ENCODE results near the gene ZBTB39. TPM values are rescaled to one million over a fixed set of nuclear protein-coding genes. Genes with fewer than 3 reads are reported as not detected.

ZBTB39 gene
- total RNA-seq, 1 donor from 2014 or later: 5.7 TPM

- Histone ChIP-seq H3K4me1 (ENCODE audit: control insufficient read depth in 3 of 3, insufficient read depth in 3 of 3, low read length in 3 of 3) (peaks cover 14 to 26% (median 17%) of the 10 kb centered on the region in 3 donors), H3K27me3 (ENCODE audit: control insufficient read depth in 3 of 3, insufficient read depth in 3 of 3, low read length in 3 of 3) (no peaks in the 10 kb centered on the region), H3K9ac (ENCODE audit: low read depth in 1 of 3, low read length in 3 of 3) (no peak overlapping the region), H3K36me3 (ENCODE audit: control insufficient read depth in 3 of 3, insufficient read depth in 3 of 3, low read length in 3 of 3) (peaks cover 36 to 43% (median 40%) of the 10 kb centered on the region in 3 donors), H3K9me3 (ENCODE audit: control insufficient read depth in 3 of 3, low read length in 3 of 3) (no peaks in the 10 kb centered on the region), H3K27ac (ENCODE audit: low read depth, low read length) (no peak overlapping the region), H3K4me3 (ENCODE audit: low read length in 3 of 3) (peak overlapping the region in 1 of 3 donors; percentile 14)
Measured at GRCh38 chr12:57004651-57005050, 1.7 kb downstream of the ZBTB39 start.

DNA sequence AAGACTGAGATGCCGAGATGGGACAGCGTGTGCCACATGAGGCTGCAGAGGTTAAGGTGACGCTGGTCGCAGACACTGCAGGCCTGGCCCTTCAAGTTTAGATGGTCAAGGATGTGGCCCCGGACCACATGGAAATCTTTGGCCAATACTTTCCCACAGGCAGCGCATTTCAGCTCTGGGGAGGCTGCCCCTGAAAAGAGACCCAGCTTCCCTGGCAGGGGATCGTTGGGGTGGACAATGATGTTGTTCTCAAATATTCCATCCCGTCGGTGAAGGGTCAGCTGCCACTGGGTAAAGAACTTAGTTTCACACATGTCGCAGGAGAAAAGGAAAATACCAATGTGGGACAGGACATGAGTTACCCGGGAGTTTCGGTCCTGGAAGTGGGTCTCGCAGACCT is 3.0 kb downstream of the ZBTB39 start:
- Histone ChIP-seq H3K36me3 (ENCODE audit: control insufficient read depth in 3 of 3, insufficient read depth in 3 of 3, low read length in 3 of 3) (peaks cover 40 to 43% (median 40%) of the 10 kb centered on the region in 3 donors), H3K9me3 (ENCODE audit: control insufficient read depth in 3 of 3, low read length in 3 of 3) (no peaks in the 10 kb centered on the region), H3K4me3 (ENCODE audit: low read length in 3 of 3) (no peak overlapping the region), H3K27me3 (ENCODE audit: control insufficient read depth in 3 of 3, insufficient read depth in 3 of 3, low read length in 3 of 3) (no peaks in the 10 kb centered on the region), H3K9ac (ENCODE audit: low read depth in 1 of 3, low read length in 3 of 3) (no peak overlapping the region), H3K27ac (ENCODE audit: low read depth, low read length) (no peak overlapping the region), H3K4me1 (ENCODE audit: control insufficient read depth in 3 of 3, insufficient read depth in 3 of 3, low read length in 3 of 3) (peaks cover 14 to 26% (median 17%) of the 10 kb centered on the region in 3 donors)

- Histone ChIP-seq H3K4me1 (ENCODE audit: control insufficient read depth in 3 of 3, insufficient read depth in 3 of 3, low read length in 3 of 3) (peaks cover 10 to 20% (median 16%) of the 10 kb centered on the region in 3 donors), H3K36me3 (ENCODE audit: control insufficient read depth in 3 of 3, insufficient read depth in 3 of 3, low read length in 3 of 3) (peaks cover 40 to 47% (median 46%) of the 10 kb centered on the region in 3 donors), H3K4me3 (ENCODE audit: low read length in 3 of 3) (no peak overlapping the region), H3K27me3 (ENCODE audit: control insufficient read depth in 3 of 3, insufficient read depth in 3 of 3, low read length in 3 of 3) (no peaks in the 10 kb centered on the region), H3K9ac (ENCODE audit: low read depth in 1 of 3, low read length in 3 of 3) (no peak overlapping the region), H3K9me3 (ENCODE audit: control insufficient read depth in 3 of 3, low read length in 3 of 3) (no peaks in the 10 kb centered on the region), H3K27ac (ENCODE audit: low read depth, low read length) (no peak overlapping the region)
Measured at GRCh38 chr12:57001448-57001906, 4.9 kb downstream of the ZBTB39 start.

DNA sequence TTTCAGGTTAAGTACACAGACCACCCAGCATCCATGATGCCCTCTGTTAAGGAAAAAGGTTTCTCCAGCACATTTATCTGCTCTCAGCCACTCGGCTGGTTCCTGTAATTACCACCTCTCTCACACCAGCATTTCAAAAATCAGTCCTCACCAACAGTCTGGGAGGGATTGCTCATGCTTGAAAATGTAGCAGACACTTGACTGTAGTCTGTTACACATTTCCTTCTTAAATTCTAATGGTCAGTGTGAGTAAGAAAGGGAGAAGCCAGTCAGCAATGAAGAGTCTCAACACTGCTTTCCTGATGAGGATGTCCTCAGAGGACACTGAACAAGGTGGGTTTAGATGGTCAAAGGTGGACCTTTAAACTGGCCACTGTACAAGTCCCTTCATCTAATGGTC is 6.0 kb downstream of the ZBTB39 start:
- no peak overlapping the region for H3K4me3 ChIP-seq (ENCODE audit: low read length in 3 of 3)
- H3K27me3 ChIP-seq (ENCODE audit: control insufficient read depth in 3 of 3, insufficient read depth in 3 of 3, low read length in 3 of 3): no peaks in the 10 kb centered on the region
- H3K9me3 ChIP-seq (ENCODE audit: control insufficient read depth in 3 of 3, low read length in 3 of 3): no peaks in the 10 kb centered on the region
- no peak overlapping the region for H3K9ac ChIP-seq (ENCODE audit: low read depth in 1 of 3, low read length in 3 of 3)
- peaks cover 43 to 47% (median 46%) of the 10 kb centered on the region in 3 donors for H3K36me3 ChIP-seq (ENCODE audit: control insufficient read depth in 3 of 3, insufficient read depth in 3 of 3, low read length in 3 of 3)
- no peak overlapping the region for H3K27ac ChIP-seq (ENCODE audit: low read depth, low read length)
- peaks cover 6 to 14% (median 13%) of the 10 kb centered on the region in 3 donors for H3K4me1 ChIP-seq (ENCODE audit: control insufficient read depth in 3 of 3, insufficient read depth in 3 of 3, low read length in 3 of 3)

- Histone ChIP-seq H3K4me1 (ENCODE audit: control insufficient read depth in 3 of 3, insufficient read depth in 3 of 3, low read length in 3 of 3) (peaks cover 0 to 8% (median 7%) of the 10 kb centered on the region in 3 donors), H3K36me3 (ENCODE audit: control insufficient read depth in 3 of 3, insufficient read depth in 3 of 3, low read length in 3 of 3) (peaks cover 44 to 47% (median 45%) of the 10 kb centered on the region in 3 donors), H3K27ac (ENCODE audit: low read depth, low read length) (no peak overlapping the region), H3K9ac (ENCODE audit: low read depth in 1 of 3, low read length in 3 of 3) (no peak overlapping the region), H3K9me3 (ENCODE audit: control insufficient read depth in 3 of 3, low read length in 3 of 3) (no peaks in the 10 kb centered on the region), H3K4me3 (ENCODE audit: low read length in 3 of 3) (no peak overlapping the region), H3K27me3 (ENCODE audit: control insufficient read depth in 3 of 3, insufficient read depth in 3 of 3, low read length in 3 of 3) (no peaks in the 10 kb centered on the region)
Measured at GRCh38 chr12:56999456-56999855, 6.9 kb downstream of the ZBTB39 start.

GRCh38 chr12:56998981-56999380 is 7.4 kb downstream of the ZBTB39 start:
- Histone ChIP-seq H3K27me3 (ENCODE audit: control insufficient read depth in 3 of 3, insufficient read depth in 3 of 3, low read length in 3 of 3) (no peaks in the 10 kb centered on the region), H3K36me3 (ENCODE audit: control insufficient read depth in 3 of 3, insufficient read depth in 3 of 3, low read length in 3 of 3) (peaks cover 39 to 42% (median 40%) of the 10 kb centered on the region in 3 donors), H3K27ac (ENCODE audit: low read depth, low read length) (no peak overlapping the region), H3K9me3 (ENCODE audit: control insufficient read depth in 3 of 3, low read length in 3 of 3) (no peaks in the 10 kb centered on the region), H3K4me1 (ENCODE audit: control insufficient read depth in 3 of 3, insufficient read depth in 3 of 3, low read length in 3 of 3) (peaks cover 0 to 8% (median 5%) of the 10 kb centered on the region in 3 donors), H3K4me3 (ENCODE audit: low read length in 3 of 3) (no peak overlapping the region), H3K9ac (ENCODE audit: low read depth in 1 of 3, low read length in 3 of 3) (no peak overlapping the region)

- Histone ChIP-seq H3K27ac (ENCODE audit: low read depth, low read length) (no peak overlapping the region), H3K9me3 (ENCODE audit: control insufficient read depth in 3 of 3, low read length in 3 of 3) (no peaks in the 10 kb centered on the region), H3K36me3 (ENCODE audit: control insufficient read depth in 3 of 3, insufficient read depth in 3 of 3, low read length in 3 of 3) (peaks cover 32 to 35% (median 33%) of the 10 kb centered on the region in 3 donors), H3K27me3 (ENCODE audit: control insufficient read depth in 3 of 3, insufficient read depth in 3 of 3, low read length in 3 of 3) (no peaks in the 10 kb centered on the region), H3K4me1 (ENCODE audit: control insufficient read depth in 3 of 3, insufficient read depth in 3 of 3, low read length in 3 of 3) (peaks cover 0 to 8% (median 5%) of the 10 kb centered on the region in 3 donors), H3K9ac (ENCODE audit: low read depth in 1 of 3, low read length in 3 of 3) (no peak overlapping the region), H3K4me3 (ENCODE audit: low read length in 3 of 3) (no peak overlapping the region)
Measured at GRCh38 chr12:56998316-56998715, 8.0 kb downstream of the ZBTB39 start.

DNA sequence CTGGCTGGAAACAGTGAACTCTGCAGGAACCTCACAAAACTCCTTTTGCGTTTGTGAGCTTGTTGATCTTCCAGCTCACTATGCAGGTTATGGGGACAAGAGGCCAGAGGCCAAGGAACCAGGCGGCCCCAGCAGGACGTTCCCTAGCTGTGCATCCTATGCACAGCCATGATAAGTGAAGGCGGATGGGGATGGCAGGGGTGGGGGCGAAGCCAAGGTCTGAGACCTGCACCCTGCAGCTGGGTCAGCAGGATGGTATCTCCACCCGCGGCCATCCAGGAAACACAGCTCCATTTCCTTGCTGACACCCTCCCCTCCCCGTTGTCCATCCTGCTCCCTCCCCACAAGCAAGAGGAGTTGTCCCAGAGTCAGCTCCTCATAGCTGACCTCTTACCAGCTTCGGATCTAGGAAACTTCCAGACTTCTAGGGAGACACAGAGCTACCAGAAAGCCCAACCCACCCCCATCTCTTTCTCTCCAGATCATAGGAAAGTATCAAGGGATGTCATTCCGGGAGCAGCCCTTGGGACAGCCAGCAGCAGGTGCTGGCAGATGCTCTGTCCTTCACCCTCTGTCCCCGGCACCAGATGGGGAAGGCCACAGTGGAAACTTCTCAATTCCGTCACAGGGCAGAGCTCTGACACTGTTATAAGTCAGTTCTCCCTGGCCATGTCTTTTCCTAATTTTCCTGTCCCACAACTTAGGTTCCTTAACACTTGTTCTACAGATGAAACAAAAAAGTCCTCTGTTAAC is 9.4 kb downstream of the ZBTB39 start:
- H3K36me3 ChIP-seq (ENCODE audit: control insufficient read depth in 3 of 3, insufficient read depth in 3 of 3, low read length in 3 of 3): peaks cover 19 to 22% (median 20%) of the 10 kb centered on the region in 3 donors
- peaks cover 0 to 8% (median 5%) of the 10 kb centered on the region in 3 donors for H3K4me1 ChIP-seq (ENCODE audit: control insufficient read depth in 3 of 3, insufficient read depth in 3 of 3, low read length in 3 of 3)
- H3K27me3 ChIP-seq (ENCODE audit: control insufficient read depth in 3 of 3, insufficient read depth in 3 of 3, low read length in 3 of 3): no peaks in the 10 kb centered on the region
- no peak overlapping the region for H3K27ac ChIP-seq (ENCODE audit: low read depth, low read length)
- H3K4me3 ChIP-seq (ENCODE audit: low read length in 3 of 3): no peak overlapping the region
- H3K9me3 ChIP-seq (ENCODE audit: control insufficient read depth in 3 of 3, low read length in 3 of 3): no peaks in the 10 kb centered on the region
- H3K9ac ChIP-seq (ENCODE audit: low read depth in 1 of 3, low read length in 3 of 3): no peak overlapping the region

GRCh38 chr12:56995930-56996496 is 10.3 kb downstream of the ZBTB39 start:
- no peak overlapping the region for H3K4me3 ChIP-seq (ENCODE audit: low read length in 3 of 3)
- no peak overlapping the region for H3K9ac ChIP-seq (ENCODE audit: low read depth in 1 of 3, low read length in 3 of 3)
- no peaks in the 10 kb centered on the region for H3K9me3 ChIP-seq (ENCODE audit: control insufficient read depth in 3 of 3, low read length in 3 of 3)
- no peak overlapping the region for H3K27ac ChIP-seq (ENCODE audit: low read depth, low read length)
- peaks cover 0 to 4% (median 3%) of the 10 kb centered on the region in 3 donors for H3K4me1 ChIP-seq (ENCODE audit: control insufficient read depth in 3 of 3, insufficient read depth in 3 of 3, low read length in 3 of 3)
- peaks cover 12 to 14% (median 13%) of the 10 kb centered on the region in 3 donors for H3K36me3 ChIP-seq (ENCODE audit: control insufficient read depth in 3 of 3, insufficient read depth in 3 of 3, low read length in 3 of 3)
- no peaks in the 10 kb centered on the region for H3K27me3 ChIP-seq (ENCODE audit: control insufficient read depth in 3 of 3, insufficient read depth in 3 of 3, low read length in 3 of 3)

All from skeletal muscle tissue (tissue), 4 donors.